ENCODE results near the gene PHB1.

- TF ChIP-seq EP300 (IDR thresholded peaks at IDR 0.05) (no peak), CTCF (IDR thresholded peaks at IDR 0.05) (no peak), POLR2A (IDR thresholded peaks at IDR 0.05) (no peak)
These were observed 30.9 kb upstream of the PHB1 start for GRCh38 chr17:49445591-49445990.

All from tibial nerve (tissue), 4 donors.